Measurements from ENCODE around the gene RBM4B. TPM values are rescaled to one million over a fixed set of nuclear protein-coding genes. Genes with fewer than 3 reads are reported as not detected.

The RBM4B gene
- total and polyA plus RNA-seq, 4 donors = 7.1 to 13.8 (median 10.6) TPM

GRCh38 chr11:66692446-66692845, 14.8 kb upstream of the RBM4B start:
- no peaks in the 10 kb centered on the region for H3K27me3 ChIP-seq (ENCODE audit: control insufficient read depth in 4 of 4, insufficient read depth in 4 of 4, low read length in 3 of 4)
- WGBS = 83% methylated on average over 18 of the region's 18 CpGs
- no peak for DNase-seq (ENCODE audit: low spot score)
- no peaks in the 10 kb centered on the region for H3K4me1 ChIP-seq (ENCODE audit: control insufficient read depth in 4 of 4, insufficient read depth in 4 of 4, low read length in 3 of 4)
- H3K27ac ChIP-seq (ENCODE audit: low read depth in 1 of 2, low read length in 2 of 2) = no peak overlapping the region
- H3K9me3 ChIP-seq (ENCODE audit: control insufficient read depth in 4 of 4, low read length in 3 of 4) = no peaks in the 10 kb centered on the region
- no peak for TF ChIP-seq YY1 (IDR thresholded peaks at IDR 0.05)
- no peak for TF ChIP-seq HNF4G (IDR thresholded peaks at IDR 0.05)
- no peak for TF ChIP-seq FOXA1 (IDR thresholded peaks at IDR 0.05)
- no peak for TF ChIP-seq GABPA (IDR thresholded peaks at IDR 0.05 in 1 of 2, conservative IDR thresholded peaks at IDR 0.05 in 1 of 2)
- TF ChIP-seq JUND (IDR thresholded peaks at IDR 0.05) = no peak
- TF ChIP-seq SP1 (IDR thresholded peaks at IDR 0.05) = no peak
- TF ChIP-seq REST (IDR thresholded peaks at IDR 0.05) = no peak
- no peak for TF ChIP-seq CTCF (IDR thresholded peaks at IDR 0.05; ENCODE audit: low read depth, low read length, missing input control)
- TF ChIP-seq ATF3 (IDR thresholded peaks at IDR 0.05) = no peak
- no peak for TF ChIP-seq FOXA2 (IDR thresholded peaks at IDR 0.05)
- H3K4me3 ChIP-seq (ENCODE audit: low read depth in 1 of 3, low read length in 3 of 3) = no peak overlapping the region
- H3K9ac ChIP-seq (ENCODE audit: low read depth in 1 of 2, low read length in 2 of 2) = no peak overlapping the region
- H3K36me3 ChIP-seq (ENCODE audit: control insufficient read depth in 4 of 4, insufficient read depth in 3 of 4, low read depth in 1 of 4, low read length in 3 of 4) = peaks cover 23 to 75% (median 38%) of the 10 kb centered on the region in 4 donors

GRCh38 chr11:66691311-66691980, 13.8 kb upstream of the RBM4B start:
- Histone ChIP-seq H3K27me3 (ENCODE audit: control insufficient read depth in 4 of 4, insufficient read depth in 4 of 4, low read length in 3 of 4) (no peaks in the 10 kb centered on the region), H3K4me1 (ENCODE audit: control insufficient read depth in 4 of 4, insufficient read depth in 4 of 4, low read length in 3 of 4) (no peaks in the 10 kb centered on the region), H3K9ac (ENCODE audit: low read depth in 1 of 2, low read length in 2 of 2) (no peak overlapping the region), H3K36me3 (ENCODE audit: control insufficient read depth in 4 of 4, insufficient read depth in 3 of 4, low read depth in 1 of 4, low read length in 3 of 4) (peaks cover 19 to 75% (median 38%) of the 10 kb centered on the region in 4 donors), H3K27ac (ENCODE audit: low read depth in 1 of 2, low read length in 2 of 2) (no peak overlapping the region), H3K4me3 (ENCODE audit: low read depth in 1 of 3, low read length in 3 of 3) (no peak overlapping the region), H3K9me3 (ENCODE audit: control insufficient read depth in 4 of 4, low read length in 3 of 4) (no peaks in the 10 kb centered on the region)
- WGBS = 93% methylated on average over 38 of the region's 38 CpGs
- TF ChIP-seq HNF4G (IDR thresholded peaks at IDR 0.05) (no peak), NR2F2 (IDR thresholded peaks at IDR 0.05) (no peak), FOXA1 (IDR thresholded peaks at IDR 0.05) (no peak), YY1 (IDR thresholded peaks at IDR 0.05) (no peak), HNF4A (conservative IDR thresholded peaks at IDR 0.05) (no peak), TAF1 (conservative IDR thresholded peaks at IDR 0.05) (no peak), EGR1 (IDR thresholded peaks at IDR 0.05; ENCODE audit: low read depth in 2 of 2) (no peak)
- DNase-seq (ENCODE audit: low spot score) = no peak

Measured in liver (tissue), 9 donors.